ENCODE results near the gene ANKRD17.

ANKRD17 gene

GRCh38 chr4:73129319-73129718 is 129.3 kb downstream of the ANKRD17 start:
- TF ChIP-seq ZNF274 (IDR thresholded peaks at IDR 0.05; ENCODE audit: low read depth, low read length) (no peak), YY1 (IDR thresholded peaks at IDR 0.05; ENCODE audit: insufficient read depth, insufficient read length) (no peak), SUZ12 (IDR thresholded peaks at IDR 0.05; ENCODE audit: extremely low read depth, insufficient read depth, insufficient read length) (no peak)
- no peaks in the 10 kb centered on the region for H3K27me3 ChIP-seq (ENCODE audit: insufficient read depth, insufficient read length)
- H3K4me3 ChIP-seq (ENCODE audit: insufficient read length, low read depth) = no peak overlapping the region
- peaks cover 20% of the 10 kb centered on the region for H3K36me3 ChIP-seq (ENCODE audit: insufficient read depth, insufficient read length, low read length)
- no peak for DNase-seq (ENCODE audit: low read depth, low spot score)
- H3K9me3 ChIP-seq (ENCODE audit: insufficient read depth, low read length) = no peaks in the 10 kb centered on the region
- no peak overlapping the region for H3K9ac ChIP-seq (ENCODE audit: insufficient read length, low read depth)
- no peaks in the 10 kb centered on the region for H3K4me1 ChIP-seq (ENCODE audit: insufficient read depth, insufficient read length)

- H3K27me3 ChIP-seq (ENCODE audit: insufficient read depth, insufficient read length) = no peaks in the 10 kb centered on the region
- DNase-seq (ENCODE audit: low read depth, low spot score) = no peak
Observed at GRCh38 chr4:73127839-73128453, 130.7 kb downstream of the ANKRD17 start.

GRCh38 chr4:73109493-73109892 is 149.1 kb downstream of the ANKRD17 start:
- peaks cover 35% of the 10 kb centered on the region for H3K36me3 ChIP-seq (ENCODE audit: insufficient read depth, insufficient read length, low read length)

More at GRCh38 chr4:73127839-73128453, 130.7 kb downstream of the ANKRD17 start:
- H3K9ac ChIP-seq (ENCODE audit: insufficient read length, low read depth) = no peak overlapping the region
- TF ChIP-seq ZNF274 (IDR thresholded peaks at IDR 0.05; ENCODE audit: low read depth, low read length) (no peak), SUZ12 (IDR thresholded peaks at IDR 0.05; ENCODE audit: extremely low read depth, insufficient read depth, insufficient read length) (no peak), YY1 (IDR thresholded peaks at IDR 0.05; ENCODE audit: insufficient read depth, insufficient read length) (no peak)
- H3K4me1 ChIP-seq (ENCODE audit: insufficient read depth, insufficient read length) = no peaks in the 10 kb centered on the region
- H3K36me3 ChIP-seq (ENCODE audit: insufficient read depth, insufficient read length, low read length) = peaks cover 20% of the 10 kb centered on the region
- H3K9me3 ChIP-seq (ENCODE audit: insufficient read depth, low read length) = no peaks in the 10 kb centered on the region
- H3K4me3 ChIP-seq (ENCODE audit: insufficient read length, low read depth) = no peak overlapping the region

GRCh38 chr4:73104695-73105094 is 153.9 kb downstream of the ANKRD17 start:
- Histone ChIP-seq H3K4me1 (ENCODE audit: insufficient read depth, insufficient read length) (no peaks in the 10 kb centered on the region), H3K9me3 (ENCODE audit: insufficient read depth, low read length) (no peaks in the 10 kb centered on the region), H3K27me3 (ENCODE audit: insufficient read depth, insufficient read length) (no peaks in the 10 kb centered on the region), H3K4me3 (ENCODE audit: insufficient read length, low read depth) (no peak overlapping the region), H3K36me3 (ENCODE audit: insufficient read depth, insufficient read length, low read length) (peaks cover 33% of the 10 kb centered on the region), H3K9ac (ENCODE audit: insufficient read length, low read depth) (no peak overlapping the region)
- DNase-seq (ENCODE audit: low read depth, low spot score) = no peak
- no peak for TF ChIP-seq SUZ12 (IDR thresholded peaks at IDR 0.05; ENCODE audit: extremely low read depth, insufficient read depth, insufficient read length)
- no peak for TF ChIP-seq YY1 (IDR thresholded peaks at IDR 0.05; ENCODE audit: insufficient read depth, insufficient read length)
- TF ChIP-seq ZNF274 (IDR thresholded peaks at IDR 0.05; ENCODE audit: low read depth, low read length) = no peak

More at GRCh38 chr4:73109493-73109892, 149.1 kb downstream of the ANKRD17 start:
- Histone ChIP-seq H3K27me3 (ENCODE audit: insufficient read depth, insufficient read length) (no peaks in the 10 kb centered on the region), H3K9ac (ENCODE audit: insufficient read length, low read depth) (no peak overlapping the region), H3K4me3 (ENCODE audit: insufficient read length, low read depth) (no peak overlapping the region), H3K4me1 (ENCODE audit: insufficient read depth, insufficient read length) (no peaks in the 10 kb centered on the region), H3K9me3 (ENCODE audit: insufficient read depth, low read length) (no peaks in the 10 kb centered on the region)
- TF ChIP-seq YY1 (IDR thresholded peaks at IDR 0.05; ENCODE audit: insufficient read depth, insufficient read length) = no peak
- TF ChIP-seq ZNF274 (IDR thresholded peaks at IDR 0.05; ENCODE audit: low read depth, low read length) = no peak
- no peak for TF ChIP-seq SUZ12 (IDR thresholded peaks at IDR 0.05; ENCODE audit: extremely low read depth, insufficient read depth, insufficient read length)
- no peak for DNase-seq (ENCODE audit: low read depth, low spot score)

- peaks cover 36% of the 10 kb centered on the region for H3K36me3 ChIP-seq (ENCODE audit: insufficient read depth, insufficient read length, low read length)
- H3K9me3 ChIP-seq (ENCODE audit: insufficient read depth, low read length) = no peaks in the 10 kb centered on the region
- TF ChIP-seq ZNF274 (IDR thresholded peaks at IDR 0.05; ENCODE audit: low read depth, low read length) (no peak), SUZ12 (IDR thresholded peaks at IDR 0.05; ENCODE audit: extremely low read depth, insufficient read depth, insufficient read length) (no peak), YY1 (IDR thresholded peaks at IDR 0.05; ENCODE audit: insufficient read depth, insufficient read length) (no peak)
- H3K4me3 ChIP-seq (ENCODE audit: insufficient read length, low read depth) = no peak overlapping the region
- H3K27me3 ChIP-seq (ENCODE audit: insufficient read depth, insufficient read length) = no peaks in the 10 kb centered on the region
- no peaks in the 10 kb centered on the region for H3K4me1 ChIP-seq (ENCODE audit: insufficient read depth, insufficient read length)
- DNase-seq (ENCODE audit: low read depth, low spot score) = no peak
- H3K9ac ChIP-seq (ENCODE audit: insufficient read length, low read depth) = no peak overlapping the region
Observed at GRCh38 chr4:73103799-73104503, 154.6 kb downstream of the ANKRD17 start.

GRCh38 chr4:73099143-73099542 is 159.5 kb downstream of the ANKRD17 start:
- no peak for DNase-seq (ENCODE audit: low read depth, low spot score)
- TF ChIP-seq YY1 (IDR thresholded peaks at IDR 0.05; ENCODE audit: insufficient read depth, insufficient read length) = no peak
- no peak for TF ChIP-seq SUZ12 (IDR thresholded peaks at IDR 0.05; ENCODE audit: extremely low read depth, insufficient read depth, insufficient read length)
- no peak for TF ChIP-seq ZNF274 (IDR thresholded peaks at IDR 0.05; ENCODE audit: low read depth, low read length)
- no peak overlapping the region for H3K9ac ChIP-seq (ENCODE audit: insufficient read length, low read depth)
- no peaks in the 10 kb centered on the region for H3K27me3 ChIP-seq (ENCODE audit: insufficient read depth, insufficient read length)
- H3K9me3 ChIP-seq (ENCODE audit: insufficient read depth, low read length) = no peaks in the 10 kb centered on the region
- no peaks in the 10 kb centered on the region for H3K4me1 ChIP-seq (ENCODE audit: insufficient read depth, insufficient read length)
- no peak overlapping the region for H3K4me3 ChIP-seq (ENCODE audit: insufficient read length, low read depth)
- peaks cover 61% of the 10 kb centered on the region for H3K36me3 ChIP-seq (ENCODE audit: insufficient read depth, insufficient read length, low read length)

GRCh38 chr4:73098713-73099112 is 159.9 kb downstream of the ANKRD17 start:
- H3K9me3 ChIP-seq (ENCODE audit: insufficient read depth, low read length) = no peaks in the 10 kb centered on the region
- H3K27me3 ChIP-seq (ENCODE audit: insufficient read depth, insufficient read length) = no peaks in the 10 kb centered on the region
- no peak overlapping the region for H3K9ac ChIP-seq (ENCODE audit: insufficient read length, low read depth)
- no peak overlapping the region for H3K4me3 ChIP-seq (ENCODE audit: insufficient read length, low read depth)
- DNase-seq (ENCODE audit: low read depth, low spot score) = no peak
- no peaks in the 10 kb centered on the region for H3K4me1 ChIP-seq (ENCODE audit: insufficient read depth, insufficient read length)
- peaks cover 61% of the 10 kb centered on the region for H3K36me3 ChIP-seq (ENCODE audit: insufficient read depth, insufficient read length, low read length)
- TF ChIP-seq YY1 (IDR thresholded peaks at IDR 0.05; ENCODE audit: insufficient read depth, insufficient read length) = no peak
- TF ChIP-seq ZNF274 (IDR thresholded peaks at IDR 0.05; ENCODE audit: low read depth, low read length) = no peak
- no peak for TF ChIP-seq SUZ12 (IDR thresholded peaks at IDR 0.05; ENCODE audit: extremely low read depth, insufficient read depth, insufficient read length)

All from NT2/D1 (cell line).